Psoas muscle (tissue), 8 donors: ENCODE results near the gene SEPHS2. TPM values are rescaled to one million over a fixed set of nuclear protein-coding genes. Genes with fewer than 3 reads are reported as not detected.
A peak's percentile ranks its signal among the peaks of the same experiment; 100 is the strongest.
"Not testable (repeated sequence)": the region's sequence is repeated elsewhere in the genome, so short reads cannot be mapped to it uniquely, and the experiment has no call there.

Source experiments
- ATAC-seq, 4 donors: fragments of 200-7000 bp; cut with Tn5 transposase; one replicate each; pipeline ENCODE4 v1.9.1; 2020; ENCODE audit warnings: moderate library complexity in 3 of 4, mild to moderate bottlenecking in 2 of 4
- DNase-seq, 2 donors: peaks; one replicate each; pipeline ENCODE4 v3.0.0-alpha.2; 2020
- H3K27ac ChIP-seq: fragments of 200-600 bp; one replicate; pipeline ENCODE4 v1.8.0; 2022
- H3K27me3 ChIP-seq, 3 donors: fragments of 200-600 bp in 1 of 3; one replicate each; pipeline versions ENCODE4 v1.6.1 to v1.8.0; 2013 to 2022; ENCODE audit warnings: low read length in 2 of 3, mild to moderate bottlenecking in 2 of 3, moderate library complexity in 1 of 3; ENCODE audit not compliant: insufficient read depth in 3 of 3
- H3K36me3 ChIP-seq, 2 donors: fragments of 200-600 bp in 1 of 2; one replicate each; pipeline versions ENCODE4 v1.6.1 to v1.8.0; 2013 to 2022; ENCODE audit warnings: low read depth in 1 of 2, mild to moderate bottlenecking in 1 of 2, moderate library complexity in 1 of 2; ENCODE audit not compliant: insufficient read depth in 1 of 2
- H3K4me1 ChIP-seq: fragments of 200-600 bp; one replicate; pipeline ENCODE4 v1.8.0; 2022
- H3K4me3 ChIP-seq: fragments of 200-600 bp; one replicate; pipeline ENCODE4 v1.8.0; 2022; ENCODE audit warnings: mild to moderate bottlenecking
- H3K9me3 ChIP-seq: fragments of 200-600 bp; one replicate; pipeline ENCODE4 v1.8.0; 2022
- CTCF ChIP-seq: fragments of 200-600 bp; IDR thresholded peaks from one replicate; pipeline ENCODE4 v1.8.0; 2022; ENCODE audit warnings: antibody characterized with exemption
- WGBS, 3 donors: extraction: QIAGEN DNeasy Blood & Tissue Kit; methylation state at CpG; one replicate each; pipeline versions ENCODE4 v1.1.6 to v1.1.7; 2013; 5-methylcytosine and 5-hydroxymethylcytosine counted together
- intact Hi-C, 2 donors: fragments of 100-400 bp; cut with DNase I; formaldehyde crosslinking; loops; one replicate each; pipeline versions ENCODE4 v1.11.0 to v1.14.2; 2022
- polyA plus RNA-seq, 3 donors: library from polyadenylated mRNA; stranded (reverse); fragments of 200-250 nt; gene quantifications; one replicate each; pipeline ENCODE4 v1.2.3, GENCODE V29; 2013
- total RNA-seq, 4 donors: library from RNA; stranded (reverse); fragmentation: NEBNext Ultra II Directional in 2 of 4; extraction: Animal tissue kit (Norgen Biotek cat#: 25700) in 2 of 4; gene quantifications; one replicate each; pipeline versions ENCODE4 v1.2.1 to v1.2.4, GENCODE V29; 2021 to 2023
- donor health status: healthy with polysubstance abuse.
- donor health status: DM: no; HTN: no; CAD: no; lungs with moderate emphysema.
- donor health status: Bipolar disorder and iron deficiency.
- donor health status: healthy.
- donor health status: DM: yes; HTN: yes; CAD: no.
- donor health status: DM: no; HTN: no; CAD: no.
- donor health status: DM: no; HTN: no; CAD: no.
- donor health status: DM: yes; HTN: yes; CAD: no.

The SEPHS2 gene
- total and polyA plus RNA-seq, 7 donors: 25.4 to 96.7 (median 59.8) TPM

GRCh38 chr16:30456302-30456701, 10.6 kb upstream of the SEPHS2 start:
- Histone ChIP-seq H3K4me3 (no peak overlapping the region), H3K27ac (no peak overlapping the region), H3K27me3 (no peaks in the 10 kb centered on the region), H3K9me3 (no peaks in the 10 kb centered on the region), H3K4me1 (no peaks in the 10 kb centered on the region), H3K36me3 (no peaks in the 10 kb centered on the region)
- no peak for TF ChIP-seq CTCF
- intact Hi-C loops: no loop called here
- no peak for DNase-seq
- ATAC-seq: no peak
- WGBS, 3 donors: 87 to 95% (median 90%) methylated on average over 1 of the region's 1 CpG

- H3K27ac ChIP-seq, H3K27me3 ChIP-seq, H3K4me1 ChIP-seq, ATAC-seq, intact Hi-C loops, DNase-seq, H3K9me3 ChIP-seq, H3K36me3 ChIP-seq, H3K4me3 ChIP-seq: not testable (repeated sequence)
- WGBS, 3 donors: 74 to 78% (median 77%) methylated on average over 20 of the region's 20 CpGs
Measured at GRCh38 chr16:30452709-30453580, 7.3 kb upstream of the SEPHS2 start.

- Histone ChIP-seq H3K27ac (no peak overlapping the region), H3K36me3 (peaks cover 0 to 3% of the 10 kb centered on the region in 2 donors), H3K4me3 (no peak overlapping the region), H3K9me3 (no peaks in the 10 kb centered on the region), H3K4me1 (peaks cover 12% of the 10 kb centered on the region), H3K27me3 (no peaks in the 10 kb centered on the region)
- ATAC-seq (no peak), DNase-seq (no peak)
- 73 to 91% (median 89%) methylated on average over 3 of the region's 3 CpGs for WGBS, 3 donors
- intact Hi-C loops: loop anchor here in 1 of 2 donors (5.0 to 10.0 kb wide), 2 partner anchors 78 to 186 kb away; partner anchors contain the start of gene ZNF768
- TF ChIP-seq CTCF: no peak
Measured at GRCh38 chr16:30449116-30449435, 3.4 kb upstream of the SEPHS2 start.

GRCh38 chr16:30447512-30448226, 2.0 kb upstream of the SEPHS2 start:
- Histone ChIP-seq H3K36me3 (peaks cover 0 to 17% of the 10 kb centered on the region in 2 donors), H3K4me3 (no peak overlapping the region), H3K9me3 (no peaks in the 10 kb centered on the region), H3K27ac (no peak overlapping the region), H3K4me1 (peaks cover 22% of the 10 kb centered on the region), H3K27me3 (no peaks in the 10 kb centered on the region)
- TF ChIP-seq CTCF: no peak
- intact Hi-C loops: loop anchor here in 1 of 2 donors (5.0 to 10.0 kb wide), 2 partner anchors 80 to 187 kb away; partner anchors contain the start of gene ZNF768
- DNase-seq: no peak
- no peak for ATAC-seq
- WGBS, 3 donors: 77 to 80% (median 79%) methylated on average over 12 of the region's 12 CpGs

GRCh38 chr16:30446203-30446595, 525 bp upstream of the SEPHS2 start:
- 63 to 73% (median 70%) methylated on average over 10 of the region's 10 CpGs for WGBS, 3 donors
- ATAC-seq: no peak

More at GRCh38 chr16:30446203-30446595, 525 bp upstream of the SEPHS2 start:
- H3K27me3 ChIP-seq: no peaks in the 10 kb centered on the region
- H3K36me3 ChIP-seq: peaks cover 0 to 17% of the 10 kb centered on the region in 2 donors
- TF ChIP-seq CTCF: no peak
- H3K4me3 ChIP-seq: peak overlapping the region; percentile 97
- H3K9me3 ChIP-seq: no peaks in the 10 kb centered on the region
- intact Hi-C loops: loop anchor here in 1 of 2 donors (5.0 to 10.0 kb wide), 2 partner anchors 81 to 189 kb away; partner anchors contain the start of gene ZNF768
- H3K27ac ChIP-seq: peak overlapping the region; percentile 100
- peaks cover 22% of the 10 kb centered on the region for H3K4me1 ChIP-seq
- no peak for DNase-seq
